SK-N-SH (cell line): Measurements from ENCODE around the gene CHD2. TPM values are rescaled to one million over a fixed set of nuclear protein-coding genes. Genes with fewer than 3 reads are reported as not detected.

Experiments
- CTCF ChIA-PET: fragments of 300-600, 350-600 bp; formaldehyde crosslinking; extraction: SDS; loops from one replicate; lab custom pipeline; 2021; lab: Yijun Ruan, JAX
- POLR2A ChIA-PET: fragments of 350-600 bp; sonication (Branson Sonifier 250); formaldehyde crosslinking; extraction: SDS; loops from one replicate; lab custom pipeline; 2020; ENCODE audit warnings: antibody characterized with exemption, inconsistent platforms; lab: Yijun Ruan, JAX
- DNase-seq: peaks from one replicate; pipeline ENCODE4 v3.0.0; 2012
- H2AFZ ChIP-seq: fragments of 200-600 bp; sonication (generic); 2 replicates; pipeline ENCODE4 v1.8.1; 2016; ENCODE audit warnings: antibody characterized with exemption, mild to moderate bottlenecking, low read depth
- H3F3A ChIP-seq: fragments of 200-600 bp; sonication (generic); replicated peaks from 2 replicates; pipeline ENCODE3; 2016; ENCODE audit warnings: antibody characterized with exemption, mild to moderate bottlenecking; ENCODE audit not compliant: insufficient read depth
- H3K27ac ChIP-seq, 2 experiments: fragments of 200-500 bp in 1 of 2; fragments of 200-600 bp in 1 of 2; sonication (Bioruptor generic) in 1 of 2; sonication (generic), shearing (Covaris generic) in 1 of 2; 2 replicates each; pipeline versions ENCODE4 v1.5.1 to v1.6.1; 2014 to 2016; ENCODE audit warnings: low read depth in 2 of 2, inconsistent platforms in 1 of 2, low read length in 1 of 2, mild to moderate bottlenecking in 1 of 2, mixed read lengths in 1 of 2
- H3K27me3 ChIP-seq: fragments of 200-600 bp; sonication (generic), shearing (Covaris generic); 2 replicates; pipeline ENCODE4 v1.6.1; 2016; ENCODE audit warnings: mixed run types; ENCODE audit not compliant: insufficient read depth
- H3K36me3 ChIP-seq, 2 experiments: fragments of 200-500 bp in 1 of 2; fragments of 200-600 bp in 1 of 2; sonication (Bioruptor generic) in 1 of 2; sonication (generic) in 1 of 2; replicated peaks in 1 of 2; 2 replicates each; pipeline versions ENCODE3 to v1.5.1; 2014 to 2016; ENCODE audit warnings: low read length in 1 of 2, mild to moderate bottlenecking in 1 of 2; ENCODE audit not compliant: insufficient read depth in 2 of 2, control insufficient read depth in 1 of 2
- H3K4me1 ChIP-seq, 2 experiments: fragments of 200-500 bp in 1 of 2; fragments of 200-600 bp in 1 of 2; sonication (Bioruptor generic) in 1 of 2; sonication (generic), shearing (Covaris generic) in 1 of 2; 2 replicates each; pipeline versions ENCODE4 v1.5.1 to v1.6.1; 2014 to 2016; ENCODE audit warnings: low read depth in 1 of 2, low read length in 1 of 2, mixed run types in 1 of 2; ENCODE audit not compliant: insufficient read depth in 2 of 2, control insufficient read depth in 1 of 2
- H3K4me2 ChIP-seq: fragments of 200-600 bp; sonication (generic), shearing (Covaris generic); 2 replicates; pipeline ENCODE4 v1.6.1; 2017; ENCODE audit warnings: mixed run types
- H3K4me3 ChIP-seq, 2 experiments: fragments of 200-500 bp in 1 of 2; fragments of 200-600 bp in 1 of 2; sonication (Bioruptor generic) in 1 of 2; sonication (generic), shearing (Covaris generic) in 1 of 2; 2 replicates each; pipeline versions ENCODE4 v1.5.1 to v1.8.1; 2014 to 2016; ENCODE audit warnings: low read depth in 2 of 2, inconsistent platforms in 1 of 2, low read length in 1 of 2, mild to moderate bottlenecking in 1 of 2, mixed read lengths in 1 of 2, moderate library complexity in 1 of 2
- H3K79me2 ChIP-seq: fragments of 200-600 bp; sonication (generic); 2 replicates; pipeline ENCODE4 v1.8.1; 2017; ENCODE audit warnings: mild to moderate bottlenecking; ENCODE audit not compliant: insufficient read depth
- H3K9ac ChIP-seq: fragments of 200-600 bp; sonication (generic); 2 replicates; pipeline ENCODE4 v1.6.1; 2017; ENCODE audit warnings: mixed run types
- H3K9me2 ChIP-seq: fragments of 200-600 bp; sonication (generic); 2 replicates; pipeline ENCODE4 v1.6.1; 2017; ENCODE audit warnings: mixed run types
- H3K9me3 ChIP-seq: fragments of 200-600 bp; sonication (generic); 2 replicates; pipeline ENCODE4 v1.6.1; 2017; ENCODE audit warnings: mixed run types, mild to moderate bottlenecking, moderate library complexity
- H4K20me1 ChIP-seq: fragments of 200-600 bp; sonication (generic); 2 replicates; pipeline ENCODE4 v1.6.1; 2017; ENCODE audit warnings: mild to moderate bottlenecking, mixed run types; ENCODE audit not compliant: insufficient read depth
- EZH2phosphoT487 ChIP-seq: fragments of 200-600 bp; sonication (generic); IDR thresholded peaks from 2 replicates; pipeline ENCODE4 v1.6.1; 2017; ENCODE audit warnings: low read depth, mixed run types, mild to moderate bottlenecking, antibody characterized with exemption, moderate library complexity, borderline replicate concordance
- FOXM1 ChIP-seq: IDR thresholded peaks from 2 replicates; pipeline ENCODE4 v1.4.0; 2012; ENCODE audit warnings: low read depth, mild to moderate bottlenecking
- JUND ChIP-seq: IDR thresholded peaks from 2 replicates; pipeline ENCODE4 v1.4.0; 2012
- MEF2A ChIP-seq: IDR thresholded peaks from 2 replicates; pipeline ENCODE4 v1.4.0; 2012; ENCODE audit warnings: low read depth, borderline replicate concordance
- RXRA ChIP-seq: IDR thresholded peaks from 2 replicates; pipeline ENCODE4 v1.4.0; 2012; ENCODE audit warnings: low read depth, mild to moderate bottlenecking, borderline replicate concordance
- SIN3A ChIP-seq: IDR thresholded peaks from 2 replicates; pipeline ENCODE4 v1.6.1; 2012; ENCODE audit warnings: low read depth, mild to moderate bottlenecking, low read length, moderate library complexity, borderline replicate concordance
- SMC3 ChIP-seq: IDR thresholded peaks from 2 replicates; pipeline ENCODE4 v1.6.1; 2012; ENCODE audit warnings: low read depth, low read length, improper control_type of control experiment
- TEAD4 ChIP-seq: IDR thresholded peaks from 2 replicates; pipeline ENCODE4 v1.4.0; 2012; ENCODE audit warnings: mild to moderate bottlenecking, borderline replicate concordance; ENCODE audit not compliant: insufficient read depth
- YY1 ChIP-seq: IDR thresholded peaks from 2 replicates; pipeline ENCODE4 v1.4.0; 2012; ENCODE audit warnings: low read depth, mild to moderate bottlenecking
- WGBS: methylation state at CpG from one replicate; pipeline ENCODE4 v1.1.6; 2017; ENCODE audit warnings: low lambda C conversion rate; 5-methylcytosine and 5-hydroxymethylcytosine counted together
- polyA plus RNA-seq, 3 experiments: library from polyadenylated mRNA; depleted of rRNA; stranded (reverse); fragments of >200 nt; gene quantifications; 2 replicates each; pipeline ENCODE4 v1.2.3, GENCODE V29; 2012
- TF ChIP-seq, protein P1 (sequence below): IDR thresholded peaks from 2 replicates; pipeline ENCODE4 v1.4.0; 2012; ENCODE audit warnings: low read depth, borderline replicate concordance
- TF ChIP-seq, protein P2 (sequence below): IDR thresholded peaks from 2 replicates; pipeline ENCODE4 v1.6.1; 2012; ENCODE audit warnings: mild to moderate bottlenecking, low read depth, low read length, moderate library complexity

CHD2 gene
- polyA plus RNA-seq, 1 of the 3 experiments (the other 2 are of a cell fraction): 25.3 TPM

DNA sequence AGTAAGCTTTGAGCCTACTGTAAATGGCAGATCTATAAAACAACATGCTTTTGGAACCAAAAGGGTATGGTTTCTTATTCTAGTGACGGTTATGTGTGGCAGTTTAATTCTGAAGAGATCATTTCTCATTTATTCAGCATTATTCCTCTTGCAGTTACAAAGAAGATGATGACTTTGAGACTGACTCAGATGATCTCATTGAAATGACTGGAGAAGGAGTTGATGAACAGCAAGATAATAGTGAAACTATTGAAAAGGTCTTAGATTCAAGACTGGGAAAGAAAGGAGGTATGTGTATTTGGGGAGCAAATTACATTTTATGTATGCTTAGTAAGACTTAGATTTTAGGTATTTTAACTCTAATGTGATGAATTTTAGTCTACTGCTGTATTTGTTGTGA lies 41.5 kb downstream of the CHD2 start:
- ChIA-PET CTCF (interaction anchor here (0.7 to 1.9 kb wide), 4 partner anchors 12 to 140 kb away, joined by 3 to 6 read pairs (median 3); no protein-coding TSS in a partner anchor), POLR2A (no interaction called here)
- H3K9ac ChIP-seq: no peak overlapping the region
- H3K9me2 ChIP-seq: no peaks in the 10 kb centered on the region
- no peak overlapping the region for H3K4me2 ChIP-seq
- no peaks in the 10 kb centered on the region for H3K27me3 ChIP-seq
- peaks cover 84 to 97% of the 10 kb centered on the region in 2 experiments for H3K36me3 ChIP-seq
- 97% methylated on average over 1 of the region's 1 CpG for WGBS
- no peak overlapping the region for H2AFZ ChIP-seq
- H3K4me1 ChIP-seq: peaks cover 6 to 8% of the 10 kb centered on the region in 2 experiments; a peak in 3 of 4 replicates
- no peaks in the 10 kb centered on the region for H3K9me3 ChIP-seq
- H3K79me2 ChIP-seq: peaks cover 69% of the 10 kb centered on the region
- peaks cover 40% of the 10 kb centered on the region for H3F3A ChIP-seq
- no peak overlapping the region for H3K4me3 ChIP-seq
- H3K27ac ChIP-seq: no peak overlapping the region
- DNase-seq: no peak
- no peak for TF ChIP-seq TEAD4
- no peak for TF ChIP-seq MEF2A
- TF ChIP-seq, protein P1, sequence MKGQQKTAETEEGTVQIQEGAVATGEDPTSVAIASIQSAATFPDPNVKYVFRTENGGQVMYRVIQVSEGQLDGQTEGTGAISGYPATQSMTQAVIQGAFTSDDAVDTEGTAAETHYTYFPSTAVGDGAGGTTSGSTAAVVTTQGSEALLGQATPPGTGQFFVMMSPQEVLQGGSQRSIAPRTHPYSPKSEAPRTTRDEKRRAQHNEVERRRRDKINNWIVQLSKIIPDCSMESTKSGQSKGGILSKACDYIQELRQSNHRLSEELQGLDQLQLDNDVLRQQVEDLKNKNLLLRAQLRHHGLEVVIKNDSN: no peak
- no peak for TF ChIP-seq EZH2phosphoT487
- no peak for TF ChIP-seq RXRA
- no peak for TF ChIP-seq SIN3A
- TF ChIP-seq, protein P2, sequence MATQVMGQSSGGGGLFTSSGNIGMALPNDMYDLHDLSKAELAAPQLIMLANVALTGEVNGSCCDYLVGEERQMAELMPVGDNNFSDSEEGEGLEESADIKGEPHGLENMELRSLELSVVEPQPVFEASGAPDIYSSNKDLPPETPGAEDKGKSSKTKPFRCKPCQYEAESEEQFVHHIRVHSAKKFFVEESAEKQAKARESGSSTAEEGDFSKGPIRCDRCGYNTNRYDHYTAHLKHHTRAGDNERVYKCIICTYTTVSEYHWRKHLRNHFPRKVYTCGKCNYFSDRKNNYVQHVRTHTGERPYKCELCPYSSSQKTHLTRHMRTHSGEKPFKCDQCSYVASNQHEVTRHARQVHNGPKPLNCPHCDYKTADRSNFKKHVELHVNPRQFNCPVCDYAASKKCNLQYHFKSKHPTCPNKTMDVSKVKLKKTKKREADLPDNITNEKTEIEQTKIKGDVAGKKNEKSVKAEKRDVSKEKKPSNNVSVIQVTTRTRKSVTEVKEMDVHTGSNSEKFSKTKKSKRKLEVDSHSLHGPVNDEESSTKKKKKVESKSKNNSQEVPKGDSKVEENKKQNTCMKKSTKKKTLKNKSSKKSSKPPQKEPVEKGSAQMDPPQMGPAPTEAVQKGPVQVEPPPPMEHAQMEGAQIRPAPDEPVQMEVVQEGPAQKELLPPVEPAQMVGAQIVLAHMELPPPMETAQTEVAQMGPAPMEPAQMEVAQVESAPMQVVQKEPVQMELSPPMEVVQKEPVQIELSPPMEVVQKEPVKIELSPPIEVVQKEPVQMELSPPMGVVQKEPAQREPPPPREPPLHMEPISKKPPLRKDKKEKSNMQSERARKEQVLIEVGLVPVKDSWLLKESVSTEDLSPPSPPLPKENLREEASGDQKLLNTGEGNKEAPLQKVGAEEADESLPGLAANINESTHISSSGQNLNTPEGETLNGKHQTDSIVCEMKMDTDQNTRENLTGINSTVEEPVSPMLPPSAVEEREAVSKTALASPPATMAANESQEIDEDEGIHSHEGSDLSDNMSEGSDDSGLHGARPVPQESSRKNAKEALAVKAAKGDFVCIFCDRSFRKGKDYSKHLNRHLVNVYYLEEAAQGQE: no peak
- H4K20me1 ChIP-seq: peaks cover 3% of the 10 kb centered on the region; the same call in 1 of the 2 replicates

DNA sequence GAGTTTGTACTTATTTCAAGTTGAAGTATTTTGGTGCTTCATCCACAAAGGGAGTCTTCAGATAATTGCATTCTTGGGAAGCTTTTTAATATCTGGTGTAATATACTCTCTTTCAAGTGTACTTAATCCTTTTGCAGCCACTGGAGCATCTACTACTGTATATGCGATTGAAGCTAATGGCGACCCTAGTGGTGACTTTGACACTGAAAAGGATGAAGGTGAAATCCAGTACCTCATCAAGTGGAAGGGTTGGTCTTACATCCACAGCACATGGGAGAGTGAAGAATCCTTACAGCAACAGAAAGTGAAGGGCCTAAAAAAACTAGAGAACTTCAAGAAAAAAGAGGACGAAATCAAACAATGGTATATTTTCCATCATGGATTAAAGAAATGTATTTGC lies 42.6 kb downstream of the CHD2 start:
- CTCF ChIA-PET: interaction anchor here (0.7 to 1.9 kb wide), 3 partner anchors 17 to 146 kb away, joined by 3 to 6 read pairs (median 3); no protein-coding TSS in a partner anchor
- TF ChIP-seq FOXM1: no peak
- no peak for TF ChIP-seq RXRA
- no peak for TF ChIP-seq JUND
- no peak for TF ChIP-seq YY1
- TF ChIP-seq SMC3: no peak
- TF ChIP-seq, all 33 proteins: peak for 0
- DNase-seq: no peak
- Histone ChIP-seq H3K4me1 (peaks cover 0 to under 1% of the 10 kb centered on the region in 2 experiments; a peak in 3 of 4 replicates), H3F3A (peaks cover 38% of the 10 kb centered on the region), H3K27me3 (no peaks in the 10 kb centered on the region), H3K36me3 (peaks cover 85 to 97% of the 10 kb centered on the region in 2 experiments), H3K79me2 (peaks cover 69% of the 10 kb centered on the region), H3K9me2 (no peaks in the 10 kb centered on the region), H3K4me2 (no peak overlapping the region), H2AFZ (no peak overlapping the region), H3K4me3 (no peak overlapping the region), H3K9me3 (no peaks in the 10 kb centered on the region), H3K27ac (no peak overlapping the region), H3K9ac (no peak overlapping the region), H4K20me1 (no peaks in the 10 kb centered on the region; the same call in 1 of the 2 replicates)
- POLR2A ChIA-PET: no interaction called here
- WGBS: 97% methylated on average over 3 of the region's 3 CpGs
